Liver (tissue), 9 donors: Measurements from ENCODE around the gene HBD. TPM values are rescaled to one million over a fixed set of nuclear protein-coding genes. Genes with fewer than 3 reads are reported as not detected.
A peak's percentile ranks its signal among the peaks of the same experiment; 100 is the strongest.
"Not testable (repeated sequence)": the region's sequence is repeated elsewhere in the genome, so short reads cannot be mapped to it uniquely, and the experiment has no call there.

Experiments
- DNase-seq: peaks from one replicate; pipeline ENCODE4 v3.0.0-alpha.2; 2017; ENCODE audit warnings: low spot score
- H3K27ac ChIP-seq, 2 donors: one replicate each; pipeline ENCODE4 v1.7.0; 2013; ENCODE audit warnings: inconsistent platforms in 2 of 2, low read length in 2 of 2, control low read depth in 1 of 2, low read depth in 1 of 2, mild to moderate bottlenecking in 1 of 2
- H3K27me3 ChIP-seq, 4 donors: one replicate each; pipeline versions ENCODE4 v1.6.1 to v1.7.0; 2013; ENCODE audit warnings: low read length in 3 of 4, inconsistent platforms in 1 of 4, mild to moderate bottlenecking in 1 of 4, moderate library complexity in 1 of 4; ENCODE audit not compliant: control insufficient read depth in 4 of 4, insufficient read depth in 4 of 4
- H3K36me3 ChIP-seq, 4 donors: one replicate each; pipeline versions ENCODE4 v1.6.1 to v1.7.0; 2013; ENCODE audit warnings: low read length in 3 of 4, mild to moderate bottlenecking in 3 of 4, low read depth in 1 of 4, moderate library complexity in 1 of 4; ENCODE audit not compliant: control insufficient read depth in 4 of 4, insufficient read depth in 3 of 4
- H3K4me1 ChIP-seq, 4 donors: one replicate each; pipeline versions ENCODE4 v1.6.1 to v1.7.0; 2013; ENCODE audit warnings: low read length in 3 of 4, mild to moderate bottlenecking in 3 of 4, moderate library complexity in 1 of 4; ENCODE audit not compliant: control insufficient read depth in 4 of 4, insufficient read depth in 4 of 4
- H3K4me3 ChIP-seq, 3 donors: one replicate each; pipeline versions ENCODE4 v1.6.1 to v1.7.0; 2013; ENCODE audit warnings: low read length in 3 of 3, control low read depth in 1 of 3, low read depth in 1 of 3, mild to moderate bottlenecking in 1 of 3
- H3K9ac ChIP-seq, 2 donors: one replicate each; pipeline ENCODE4 v1.7.0; 2013; ENCODE audit warnings: low read length in 2 of 2, mild to moderate bottlenecking in 2 of 2, moderate library complexity in 2 of 2, control low read depth in 1 of 2, low read depth in 1 of 2
- H3K9me3 ChIP-seq, 4 donors: one replicate each; pipeline versions ENCODE4 v1.6.1 to v1.7.0; 2013; ENCODE audit warnings: low read length in 3 of 4; ENCODE audit not compliant: control insufficient read depth in 4 of 4
- EGR1 ChIP-seq, 2 donors: IDR thresholded peaks; 2 replicates each; pipeline ENCODE4 v1.6.1; 2016 to 2018; ENCODE audit warnings: antibody characterized with exemption in 2 of 2, low read depth in 2 of 2
- FOXA1 ChIP-seq: IDR thresholded peaks from 2 replicates; pipeline ENCODE4 v1.6.1; 2016; ENCODE audit warnings: antibody characterized with exemption
- FOXA2 ChIP-seq: IDR thresholded peaks from 2 replicates; pipeline ENCODE4 v1.6.1; 2016; ENCODE audit warnings: antibody characterized with exemption
- GABPA ChIP-seq, 2 donors: IDR thresholded peaks in 1 of 2; conservative IDR thresholded peaks in 1 of 2; 2 replicates each; pipeline ENCODE4 v1.6.1; 2016; ENCODE audit warnings: antibody characterized with exemption in 2 of 2, mild to moderate bottlenecking in 1 of 2, moderate library complexity in 1 of 2
- HNF4A ChIP-seq, 2 donors: conservative IDR thresholded peaks; 2 replicates each; pipeline ENCODE4 v1.6.1; 2016; ENCODE audit warnings: antibody characterized with exemption in 2 of 2, mild to moderate bottlenecking in 2 of 2
- JUND ChIP-seq, 2 donors: IDR thresholded peaks; 2 replicates each; pipeline ENCODE4 v1.6.1; 2016; ENCODE audit warnings: antibody characterized with exemption in 2 of 2
- NR2F2 ChIP-seq: IDR thresholded peaks from 2 replicates; pipeline ENCODE4 v1.6.1; 2016; ENCODE audit warnings: antibody characterized with exemption
- RAD21 ChIP-seq, 2 donors: IDR thresholded peaks; 2 replicates each; pipeline ENCODE4 v1.6.1; 2016; ENCODE audit warnings: antibody characterized with exemption in 2 of 2, mild to moderate bottlenecking in 2 of 2
- RXRA ChIP-seq, 2 donors: IDR thresholded peaks; 2 replicates each; pipeline ENCODE4 v1.6.1; 2017 to 2018; ENCODE audit warnings: antibody characterized with exemption in 2 of 2, mild to moderate bottlenecking in 1 of 2
- SP1 ChIP-seq: IDR thresholded peaks from 2 replicates; pipeline ENCODE4 v1.6.1; 2018; ENCODE audit warnings: antibody characterized with exemption, mild to moderate bottlenecking
- TAF1 ChIP-seq: conservative IDR thresholded peaks from 2 replicates; pipeline ENCODE4 v1.6.1; 2016; ENCODE audit warnings: antibody characterized with exemption, mild to moderate bottlenecking
- YY1 ChIP-seq: IDR thresholded peaks from 2 replicates; pipeline ENCODE4 v1.6.1; 2016; ENCODE audit warnings: antibody characterized with exemption, mild to moderate bottlenecking
- WGBS: extraction: QIAGEN DNeasy Blood & Tissue Kit; methylation state at CpG from one replicate; pipeline ENCODE4 v1.1.7; 2013; 5-methylcytosine and 5-hydroxymethylcytosine counted together
- polyA plus RNA-seq, 2 donors: library from polyadenylated mRNA; stranded (reverse) in 1 of 2; unstranded in 1 of 2; fragments of 200-250 nt in 1 of 2; fragments of >200 nt in 1 of 2; fragmentation: Nextera tagmentation in 1 of 2; extraction: Ambion mirVana in 1 of 2; gene quantifications; one replicate each; pipeline versions ENCODE4 v1.2.1 to v1.2.3, GENCODE V29; 2013 to 2015
- total RNA-seq, 2 donors: library from RNA; depleted of rRNA; stranded (reverse); fragments of >200 nt; gene quantifications; one replicate each; pipeline ENCODE4 v1.2.3, GENCODE V29; 2014
- TF ChIP-seq, protein P1 (sequence below): IDR thresholded peaks from 2 replicates; pipeline ENCODE4 v1.6.1; 2016; ENCODE audit warnings: antibody characterized with exemption
- TF ChIP-seq, protein P2 (sequence below): IDR thresholded peaks from 2 replicates; pipeline ENCODE4 v1.6.1; 2016; ENCODE audit warnings: antibody characterized with exemption
- TF ChIP-seq, protein P3 (sequence below): fragments of 150-350 bp; IDR thresholded peaks from 2 replicates; pipeline ENCODE4 v1.5.1; 2017; ENCODE audit warnings: improper control_type of control experiment, low read depth, low read length; ENCODE audit not compliant: missing input control
- donor health status: healthy.
- donor health status: healthy.
- donor health status: healthy.
- donor health status: healthy.
- donor health status: healthy.

Gene HBD
- total and polyA plus RNA-seq, 4 donors = 0.72 to 6.0 TPM; not detected in 2

DNA sequence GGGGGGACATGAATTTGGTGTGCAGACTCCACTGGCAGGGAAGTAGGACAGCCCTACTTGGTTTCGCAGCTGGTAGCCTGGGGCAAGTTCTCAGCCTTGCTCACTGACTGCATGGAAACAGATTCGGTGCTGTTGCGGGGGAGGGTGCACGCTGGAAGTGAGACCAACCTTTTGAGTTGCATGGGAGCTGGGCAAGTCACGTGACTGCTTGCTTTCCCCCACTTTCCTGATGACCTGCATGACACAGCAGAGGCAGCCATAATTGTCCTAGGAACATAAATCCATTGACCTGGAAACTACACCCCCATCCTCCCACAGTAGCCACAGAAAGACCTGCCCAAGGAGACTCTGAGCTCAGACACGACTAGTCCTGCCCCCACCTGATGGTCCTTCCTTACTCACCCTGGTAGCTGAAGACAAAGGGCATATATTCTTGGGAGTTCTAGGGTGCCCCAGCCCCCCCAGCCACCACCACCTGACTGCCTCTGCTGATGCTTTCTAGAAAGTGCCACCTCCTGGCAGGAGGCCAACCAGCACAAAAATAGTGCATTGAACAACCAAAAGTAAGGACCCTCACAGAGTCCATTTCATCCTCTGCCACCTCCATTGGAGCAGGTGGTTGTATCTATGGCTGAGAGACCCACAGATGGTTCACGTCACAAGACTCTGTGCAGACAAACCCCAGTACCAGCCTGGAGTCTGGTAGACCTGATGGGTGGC is 24.4 kb upstream of the HBD start (continued):
- TF ChIP-seq JUND (IDR thresholded peaks at IDR 0.05) = no peak

DNA sequence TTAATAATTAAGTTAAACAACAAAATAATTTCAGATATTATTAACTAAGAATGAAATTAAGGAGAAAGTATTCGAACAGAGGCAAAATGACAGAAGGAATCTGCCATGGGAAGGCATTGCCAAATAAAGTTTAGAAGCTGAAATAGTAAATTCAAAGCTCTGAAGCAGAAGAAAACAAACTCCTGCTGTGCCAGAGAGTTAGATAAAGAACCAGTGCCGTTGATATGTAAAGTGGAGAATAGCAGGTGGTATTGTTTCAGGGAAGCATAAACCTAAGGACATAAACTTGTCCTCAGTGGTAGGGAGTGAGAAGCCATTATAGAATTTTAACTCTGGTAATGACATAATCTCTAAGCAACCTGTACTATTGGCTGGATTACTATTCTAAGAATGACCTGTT is 23.0 kb upstream of the HBD start:
- no peaks in the 10 kb centered on the region for H3K4me1 ChIP-seq
- no peak for DNase-seq
- H3K27me3 ChIP-seq = peaks cover 0 to 4% (median 0%) of the 10 kb centered on the region in 4 donors
- no peaks in the 10 kb centered on the region for H3K36me3 ChIP-seq
- no peak overlapping the region for H3K9ac ChIP-seq
- WGBS = 20% methylated on average over 2 of the region's 2 CpGs
- TF ChIP-seq YY1 (no peak), SP1 (no peak), NR2F2 (no peak), FOXA1 (no peak), TAF1 (no peak), JUND (IDR thresholded peaks at IDR 0.05) (no peak), FOXA2 (no peak), EGR1 (IDR thresholded peaks at IDR 0.05; ENCODE audit: low read depth in 2 of 2) (no peak), GABPA (IDR thresholded peaks at IDR 0.05 in 1 of 2, conservative IDR thresholded peaks at IDR 0.05 in 1 of 2) (no peak), HNF4A (conservative IDR thresholded peaks at IDR 0.05) (no peak), RAD21 (IDR thresholded peaks at IDR 0.05) (no peak), RXRA (IDR thresholded peaks at IDR 0.05) (no peak)
- TF ChIP-seq, protein P1, sequence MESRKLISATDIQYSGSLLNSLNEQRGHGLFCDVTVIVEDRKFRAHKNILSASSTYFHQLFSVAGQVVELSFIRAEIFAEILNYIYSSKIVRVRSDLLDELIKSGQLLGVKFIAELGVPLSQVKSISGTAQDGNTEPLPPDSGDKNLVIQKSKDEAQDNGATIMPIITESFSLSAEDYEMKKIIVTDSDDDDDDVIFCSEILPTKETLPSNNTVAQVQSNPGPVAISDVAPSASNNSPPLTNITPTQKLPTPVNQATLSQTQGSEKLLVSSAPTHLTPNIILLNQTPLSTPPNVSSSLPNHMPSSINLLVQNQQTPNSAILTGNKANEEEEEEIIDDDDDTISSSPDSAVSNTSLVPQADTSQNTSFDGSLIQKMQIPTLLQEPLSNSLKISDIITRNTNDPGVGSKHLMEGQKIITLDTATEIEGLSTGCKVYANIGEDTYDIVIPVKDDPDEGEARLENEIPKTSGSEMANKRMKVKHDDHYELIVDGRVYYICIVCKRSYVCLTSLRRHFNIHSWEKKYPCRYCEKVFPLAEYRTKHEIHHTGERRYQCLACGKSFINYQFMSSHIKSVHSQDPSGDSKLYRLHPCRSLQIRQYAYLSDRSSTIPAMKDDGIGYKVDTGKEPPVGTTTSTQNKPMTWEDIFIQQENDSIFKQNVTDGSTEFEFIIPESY = no peak
- TF ChIP-seq, protein P2, sequence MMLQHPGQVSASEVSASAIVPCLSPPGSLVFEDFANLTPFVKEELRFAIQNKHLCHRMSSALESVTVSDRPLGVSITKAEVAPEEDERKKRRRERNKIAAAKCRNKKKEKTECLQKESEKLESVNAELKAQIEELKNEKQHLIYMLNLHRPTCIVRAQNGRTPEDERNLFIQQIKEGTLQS = no peak
- TF ChIP-seq, protein P3, sequence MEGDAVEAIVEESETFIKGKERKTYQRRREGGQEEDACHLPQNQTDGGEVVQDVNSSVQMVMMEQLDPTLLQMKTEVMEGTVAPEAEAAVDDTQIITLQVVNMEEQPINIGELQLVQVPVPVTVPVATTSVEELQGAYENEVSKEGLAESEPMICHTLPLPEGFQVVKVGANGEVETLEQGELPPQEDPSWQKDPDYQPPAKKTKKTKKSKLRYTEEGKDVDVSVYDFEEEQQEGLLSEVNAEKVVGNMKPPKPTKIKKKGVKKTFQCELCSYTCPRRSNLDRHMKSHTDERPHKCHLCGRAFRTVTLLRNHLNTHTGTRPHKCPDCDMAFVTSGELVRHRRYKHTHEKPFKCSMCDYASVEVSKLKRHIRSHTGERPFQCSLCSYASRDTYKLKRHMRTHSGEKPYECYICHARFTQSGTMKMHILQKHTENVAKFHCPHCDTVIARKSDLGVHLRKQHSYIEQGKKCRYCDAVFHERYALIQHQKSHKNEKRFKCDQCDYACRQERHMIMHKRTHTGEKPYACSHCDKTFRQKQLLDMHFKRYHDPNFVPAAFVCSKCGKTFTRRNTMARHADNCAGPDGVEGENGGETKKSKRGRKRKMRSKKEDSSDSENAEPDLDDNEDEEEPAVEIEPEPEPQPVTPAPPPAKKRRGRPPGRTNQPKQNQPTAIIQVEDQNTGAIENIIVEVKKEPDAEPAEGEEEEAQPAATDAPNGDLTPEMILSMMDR = no peak
- H3K27ac ChIP-seq = no peak overlapping the region
- no peak overlapping the region for H3K4me3 ChIP-seq
- no peaks in the 10 kb centered on the region for H3K9me3 ChIP-seq

DNA sequence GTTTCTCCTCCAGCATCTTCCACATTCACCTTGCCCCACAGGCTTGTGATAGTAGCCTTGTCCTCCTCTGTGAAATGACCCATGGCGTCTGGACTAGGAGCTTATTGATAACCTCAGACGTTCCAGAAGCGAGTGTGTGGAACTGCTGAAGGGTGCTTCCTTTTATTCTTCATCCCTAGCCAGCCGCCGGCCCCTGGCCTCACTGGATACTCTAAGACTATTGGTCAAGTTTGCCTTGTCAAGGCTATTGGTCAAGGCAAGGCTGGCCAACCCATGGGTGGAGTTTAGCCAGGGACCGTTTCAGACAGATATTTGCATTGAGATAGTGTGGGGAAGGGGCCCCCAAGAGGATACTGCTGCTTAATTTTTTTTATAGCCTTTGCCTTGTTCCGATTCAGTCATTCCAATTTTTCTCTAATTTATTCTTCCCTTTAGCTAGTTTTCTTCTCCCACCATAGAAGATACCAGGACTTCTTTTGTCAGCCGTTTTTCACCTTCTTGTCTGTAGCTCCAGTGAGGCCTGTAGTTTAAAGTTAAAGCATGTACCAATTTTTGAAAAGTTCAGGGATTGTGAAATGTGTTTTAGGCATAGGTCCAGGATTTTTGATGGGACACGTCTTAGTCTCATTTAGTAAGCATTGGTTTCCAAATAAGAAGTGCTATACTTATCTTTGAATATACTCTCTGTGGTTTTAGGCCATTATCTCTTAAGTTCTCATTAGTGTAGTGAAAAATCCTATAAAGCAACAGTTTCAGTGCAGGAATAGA is 20.5 kb upstream of the HBD start, which contains the start of gene HBG2:
Gene HBG2, minus strand, starts transcription at position 136 of the 768 bp plus-strand sequence. Its CDS starts 53 bp downstream, at position 83.
- H3K9me3 ChIP-seq, H3K36me3 ChIP-seq, H3K4me3 ChIP-seq, H3K4me1 ChIP-seq, H3K9ac ChIP-seq, H3K27ac ChIP-seq: not testable (repeated sequence)
- 56% methylated on average over 4 of the region's 9 CpGs for WGBS
- H3K27me3 ChIP-seq = peaks cover 0 to 15% (median 0%) of the 10 kb centered on the region in 4 donors
- peak; percentile 37 for DNase-seq

DNA sequence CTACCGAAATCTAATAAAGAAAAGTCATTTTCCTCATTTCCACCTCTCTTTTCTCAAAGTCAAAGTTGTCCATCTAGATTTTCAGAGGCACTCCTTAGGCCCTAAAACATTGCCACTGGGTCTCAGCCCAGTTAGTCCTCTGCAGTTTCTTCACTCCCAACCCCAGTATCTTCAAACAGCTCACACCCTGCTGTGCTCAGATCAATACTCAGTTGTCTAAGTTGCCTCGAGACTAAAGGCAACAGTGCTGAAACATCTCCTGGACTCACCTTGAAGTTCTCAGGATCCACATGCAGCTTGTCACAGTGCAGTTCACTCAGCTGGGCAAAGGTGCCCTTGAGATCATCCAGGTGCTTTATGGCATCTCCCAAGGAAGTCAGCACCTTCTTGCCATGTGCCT is 19.7 kb upstream of the HBD start:
- WGBS = 63% methylated on average over 2 of the region's 2 CpGs
- not testable (repeated sequence) for H3K9ac ChIP-seq

DNA sequence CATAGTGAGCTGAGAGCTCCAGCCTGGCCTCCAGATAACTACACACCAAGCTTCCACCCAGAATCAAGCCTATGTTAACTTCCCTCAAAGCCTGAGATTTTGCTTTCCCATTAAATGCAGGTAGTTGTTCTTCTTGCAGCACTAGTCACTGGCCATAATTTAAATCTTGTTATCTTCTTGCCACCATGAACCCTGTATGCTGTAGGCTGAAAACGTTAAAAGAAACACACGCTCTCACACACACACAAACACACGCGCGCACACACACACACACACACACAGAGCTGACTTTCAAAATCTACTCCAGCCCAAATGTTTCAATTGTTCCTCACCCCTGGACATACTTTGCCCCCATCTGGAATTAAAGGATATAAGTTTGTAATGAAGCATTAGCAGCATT is 19.2 kb upstream of the HBD start:
- H3K9ac ChIP-seq, H3K36me3 ChIP-seq, H3K4me3 ChIP-seq, DNase-seq, H3K27ac ChIP-seq, H3K4me1 ChIP-seq, H3K9me3 ChIP-seq: not testable (repeated sequence)
- peaks cover 0 to 15% (median 0%) of the 10 kb centered on the region in 4 donors for H3K27me3 ChIP-seq
- WGBS = 70% methylated on average over 5 of the region's 5 CpGs

More for the DNA sequence above, 19.7 kb upstream of the HBD start:
- not testable (repeated sequence) for H3K9me3 ChIP-seq, DNase-seq, H3K36me3 ChIP-seq, H3K4me3 ChIP-seq, H3K27ac ChIP-seq, H3K4me1 ChIP-seq
- H3K27me3 ChIP-seq = peaks cover 0 to 15% (median 0%) of the 10 kb centered on the region in 4 donors
